Neural cell (in vitro differentiated cells): ENCODE results near the gene PPP1R3G. TPM values are rescaled to one million over a fixed set of nuclear protein-coding genes. Genes with fewer than 3 reads are reported as not detected.

Experiments
- H2AFZ ChIP-seq: fragments of 200-600, 300-800 bp; sonication (generic), shearing (Covaris generic); 2 replicates; pipeline ENCODE4 v1.6.0; 2014; ENCODE audit warnings: low read depth, mild to moderate bottlenecking, antibody characterized with exemption, low read length, moderate library complexity
- H3F3A ChIP-seq: fragments of 200-600 bp; shearing (Covaris generic); 2 replicates; pipeline ENCODE4 v1.6.1; 2016; ENCODE audit warnings: mild to moderate bottlenecking, moderate library complexity, mixed read lengths, antibody characterized with exemption, low read length; ENCODE audit not compliant: insufficient read depth, poor library complexity, severe bottlenecking
- H3K27ac ChIP-seq: fragments of 200-600, 300-800 bp; sonication (generic), shearing (Covaris generic); 2 replicates; pipeline ENCODE4 v1.5.1; 2014; ENCODE audit warnings: mild to moderate bottlenecking, low read length, moderate library complexity
- H3K27me3 ChIP-seq: fragments of 300-800, 200-600 bp; sonication (generic), shearing (Covaris generic); 2 replicates; pipeline ENCODE4 v1.6.0; 2014; ENCODE audit warnings: mild to moderate bottlenecking, low read depth, low read length, moderate library complexity; ENCODE audit not compliant: insufficient read depth
- H3K36me3 ChIP-seq: fragments of 300-800, 200-600 bp; sonication (generic), shearing (Covaris generic); 2 replicates; pipeline ENCODE4 v1.5.1; 2014; ENCODE audit warnings: mild to moderate bottlenecking, antibody characterized with exemption, low read length, moderate library complexity; ENCODE audit not compliant: insufficient read depth
- H3K4me2 ChIP-seq: fragments of 300-800, 200-600 bp; sonication (generic), shearing (Covaris generic); 2 replicates; pipeline ENCODE4 v1.6.0; 2014; ENCODE audit warnings: mild to moderate bottlenecking, low read length
- H3K4me3 ChIP-seq: fragments of 300-800, 200-600 bp; sonication (generic), shearing (Covaris generic); 2 replicates; pipeline ENCODE4 v1.5.1; 2014; ENCODE audit warnings: mild to moderate bottlenecking, low read length, moderate library complexity
- H3K79me2 ChIP-seq: fragments of 200-600 bp; shearing (Covaris generic); replicated peaks from 2 replicates; pipeline ENCODE4 v1.6.0; 2014; ENCODE audit warnings: mild to moderate bottlenecking, low read length, moderate library complexity; ENCODE audit not compliant: insufficient read depth
- H3K9ac ChIP-seq: fragments of 300-800, 200-600 bp; sonication (generic), shearing (Covaris generic); 2 replicates; pipeline ENCODE4 v1.6.1; 2016; ENCODE audit warnings: mild to moderate bottlenecking, low read length, mixed read lengths
- H3K9me2 ChIP-seq: fragments of 200-600 bp; shearing (Covaris generic); 2 replicates; pipeline ENCODE4 v1.6.1; 2016; ENCODE audit warnings: mild to moderate bottlenecking, low read length, mixed read lengths; ENCODE audit not compliant: insufficient read depth
- H3K9me3 ChIP-seq: fragments of 200-600, 300-800 bp; sonication (generic), shearing (Covaris generic); 2 replicates; pipeline ENCODE4 v1.6.1; 2016; ENCODE audit warnings: mild to moderate bottlenecking, mixed run types, low read length, moderate library complexity, mixed read lengths
- H4K20me1 ChIP-seq: fragments of 200-600 bp; shearing (Covaris generic); 2 replicates; pipeline ENCODE4 v1.6.1; 2016; ENCODE audit warnings: mild to moderate bottlenecking, mixed run types; ENCODE audit not compliant: insufficient read depth
- EP300 ChIP-seq: fragments of 450-650 bp; conservative IDR thresholded peaks from 2 replicates; pipeline ENCODE4 v1.6.1; 2014; ENCODE audit warnings: antibody characterized with exemption, mild to moderate bottlenecking, moderate library complexity; ENCODE audit not compliant: poor library complexity, severe bottlenecking
- EZH2 ChIP-seq: fragments of 200-600, 300-800 bp; shearing (Covaris generic), sonication (generic); IDR thresholded peaks from 2 replicates; pipeline ENCODE4 v1.6.1; 2014; ENCODE audit warnings: antibody characterized with exemption, low read length, borderline replicate concordance, mild to moderate bottlenecking; ENCODE audit not compliant: insufficient read depth, poor library complexity, severe bottlenecking
- MXI1 ChIP-seq: fragments of 450-650 bp; conservative IDR thresholded peaks from 2 replicates; pipeline ENCODE4 v1.6.1; 2014; ENCODE audit warnings: antibody characterized with exemption, mild to moderate bottlenecking; ENCODE audit not compliant: poor library complexity, severe bottlenecking
- POLR2AphosphoS5 ChIP-seq: IDR thresholded peaks from 2 replicates; pipeline ENCODE4 v1.6.1; 2012
- RAD21 ChIP-seq: fragments of 450-650 bp; conservative IDR thresholded peaks from 2 replicates; pipeline ENCODE4 v1.6.1; 2014; ENCODE audit warnings: antibody characterized with exemption, mild to moderate bottlenecking, moderate library complexity
- SMC3 ChIP-seq: fragments of 450-650 bp; conservative IDR thresholded peaks from 2 replicates; pipeline ENCODE4 v1.6.1; 2014; ENCODE audit warnings: antibody characterized with exemption, mild to moderate bottlenecking, moderate library complexity; ENCODE audit not compliant: poor library complexity
- TAF1 ChIP-seq: IDR thresholded peaks from 2 replicates; pipeline ENCODE4 v1.6.1; 2012; ENCODE audit warnings: low read depth
- polyA plus RNA-seq: library from polyadenylated mRNA; depleted of rRNA; stranded (reverse); fragments of >200 nt; gene quantifications from 2 replicates; pipeline ENCODE4 v1.2.3, GENCODE V29; 2014
- TF ChIP-seq, protein P1 (sequence below): fragments of 450-650 bp; IDR thresholded peaks from 2 replicates; pipeline ENCODE4 v1.5.1; 2014; ENCODE audit warnings: antibody characterized with exemption, mild to moderate bottlenecking, moderate library complexity; ENCODE audit not compliant: poor library complexity, severe bottlenecking
- TF ChIP-seq, protein P2 (sequence below): IDR thresholded peaks from 2 replicates; pipeline ENCODE4 v1.6.1; 2012; ENCODE audit warnings: borderline replicate concordance

The PPP1R3G gene
- polyA plus RNA-seq, 1 donor from 2014 or later = not detected

DNA sequence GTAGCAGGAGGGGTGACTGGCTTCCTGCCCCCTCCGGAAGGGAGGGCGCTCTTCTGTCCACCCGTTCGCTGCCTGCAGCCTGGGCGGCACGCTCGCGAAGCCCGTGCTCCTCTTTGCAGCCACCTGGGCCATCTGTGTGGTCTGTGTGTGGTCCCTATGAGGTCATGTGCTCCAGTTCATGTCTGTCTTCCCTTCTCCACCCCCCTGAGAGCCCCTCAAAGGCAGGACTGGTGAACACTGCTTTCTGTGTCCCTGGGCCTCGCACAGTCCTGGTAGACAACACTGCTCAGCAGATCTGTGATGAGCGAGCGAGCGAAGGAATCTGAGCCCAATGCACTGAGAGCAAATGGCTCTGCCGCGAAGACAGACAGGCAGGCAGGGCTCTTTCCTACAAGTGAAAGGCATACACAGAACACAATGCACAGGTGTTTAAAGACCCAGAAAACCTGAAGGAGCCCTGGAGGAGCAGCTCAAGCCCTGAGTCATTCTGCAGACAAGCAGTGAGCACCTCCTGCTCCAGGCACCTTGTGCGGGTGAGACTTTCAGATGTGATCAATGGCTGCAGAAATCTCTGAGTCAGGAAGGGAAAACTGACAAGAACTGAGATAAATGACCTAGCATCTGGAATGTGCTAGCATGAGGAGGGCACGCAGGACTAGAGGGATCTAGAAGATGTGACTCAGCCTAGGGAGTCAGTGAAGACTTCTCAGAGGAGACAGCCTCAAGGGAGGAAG is 27.1 kb downstream of the PPP1R3G start:
- H3K36me3 ChIP-seq = no peaks in the 10 kb centered on the region
- H2AFZ ChIP-seq = no peak overlapping the region
- H3K9me3 ChIP-seq = no peaks in the 10 kb centered on the region
- no peaks in the 10 kb centered on the region for H3K9me2 ChIP-seq
- H3F3A ChIP-seq = no peaks in the 10 kb centered on the region
- TF ChIP-seq TAF1 = no peak
- TF ChIP-seq EZH2 = no peak
- TF ChIP-seq SMC3 = no peak
- TF ChIP-seq EP300 = no peak
- H4K20me1 ChIP-seq = no peaks in the 10 kb centered on the region
- no peak overlapping the region for H3K4me2 ChIP-seq
- no peak overlapping the region for H3K9ac ChIP-seq
- no peak overlapping the region for H3K27ac ChIP-seq
- no peaks in the 10 kb centered on the region for H3K27me3 ChIP-seq
- H3K79me2 ChIP-seq = no peaks in the 10 kb centered on the region
- H3K4me3 ChIP-seq = no peak overlapping the region

- no peak overlapping the region for H3K27ac ChIP-seq
- no peaks in the 10 kb centered on the region for H3K9me3 ChIP-seq
- H4K20me1 ChIP-seq = no peaks in the 10 kb centered on the region
- no peak overlapping the region for H3K4me2 ChIP-seq
- no peaks in the 10 kb centered on the region for H3K9me2 ChIP-seq
- H2AFZ ChIP-seq = no peak overlapping the region
- no peaks in the 10 kb centered on the region for H3K36me3 ChIP-seq
- H3K9ac ChIP-seq = no peak overlapping the region
- no peaks in the 10 kb centered on the region for H3F3A ChIP-seq
- no peaks in the 10 kb centered on the region for H3K79me2 ChIP-seq
- H3K27me3 ChIP-seq = no peaks in the 10 kb centered on the region
- no peak overlapping the region for H3K4me3 ChIP-seq
- TF ChIP-seq EP300 = no peak
- TF ChIP-seq RAD21 = no peak
- TF ChIP-seq, protein P1, sequence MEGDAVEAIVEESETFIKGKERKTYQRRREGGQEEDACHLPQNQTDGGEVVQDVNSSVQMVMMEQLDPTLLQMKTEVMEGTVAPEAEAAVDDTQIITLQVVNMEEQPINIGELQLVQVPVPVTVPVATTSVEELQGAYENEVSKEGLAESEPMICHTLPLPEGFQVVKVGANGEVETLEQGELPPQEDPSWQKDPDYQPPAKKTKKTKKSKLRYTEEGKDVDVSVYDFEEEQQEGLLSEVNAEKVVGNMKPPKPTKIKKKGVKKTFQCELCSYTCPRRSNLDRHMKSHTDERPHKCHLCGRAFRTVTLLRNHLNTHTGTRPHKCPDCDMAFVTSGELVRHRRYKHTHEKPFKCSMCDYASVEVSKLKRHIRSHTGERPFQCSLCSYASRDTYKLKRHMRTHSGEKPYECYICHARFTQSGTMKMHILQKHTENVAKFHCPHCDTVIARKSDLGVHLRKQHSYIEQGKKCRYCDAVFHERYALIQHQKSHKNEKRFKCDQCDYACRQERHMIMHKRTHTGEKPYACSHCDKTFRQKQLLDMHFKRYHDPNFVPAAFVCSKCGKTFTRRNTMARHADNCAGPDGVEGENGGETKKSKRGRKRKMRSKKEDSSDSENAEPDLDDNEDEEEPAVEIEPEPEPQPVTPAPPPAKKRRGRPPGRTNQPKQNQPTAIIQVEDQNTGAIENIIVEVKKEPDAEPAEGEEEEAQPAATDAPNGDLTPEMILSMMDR = no peak
- no peak for TF ChIP-seq MXI1
- no peak for TF ChIP-seq SMC3
- TF ChIP-seq POLR2AphosphoS5 = no peak
- TF ChIP-seq, protein P2, sequence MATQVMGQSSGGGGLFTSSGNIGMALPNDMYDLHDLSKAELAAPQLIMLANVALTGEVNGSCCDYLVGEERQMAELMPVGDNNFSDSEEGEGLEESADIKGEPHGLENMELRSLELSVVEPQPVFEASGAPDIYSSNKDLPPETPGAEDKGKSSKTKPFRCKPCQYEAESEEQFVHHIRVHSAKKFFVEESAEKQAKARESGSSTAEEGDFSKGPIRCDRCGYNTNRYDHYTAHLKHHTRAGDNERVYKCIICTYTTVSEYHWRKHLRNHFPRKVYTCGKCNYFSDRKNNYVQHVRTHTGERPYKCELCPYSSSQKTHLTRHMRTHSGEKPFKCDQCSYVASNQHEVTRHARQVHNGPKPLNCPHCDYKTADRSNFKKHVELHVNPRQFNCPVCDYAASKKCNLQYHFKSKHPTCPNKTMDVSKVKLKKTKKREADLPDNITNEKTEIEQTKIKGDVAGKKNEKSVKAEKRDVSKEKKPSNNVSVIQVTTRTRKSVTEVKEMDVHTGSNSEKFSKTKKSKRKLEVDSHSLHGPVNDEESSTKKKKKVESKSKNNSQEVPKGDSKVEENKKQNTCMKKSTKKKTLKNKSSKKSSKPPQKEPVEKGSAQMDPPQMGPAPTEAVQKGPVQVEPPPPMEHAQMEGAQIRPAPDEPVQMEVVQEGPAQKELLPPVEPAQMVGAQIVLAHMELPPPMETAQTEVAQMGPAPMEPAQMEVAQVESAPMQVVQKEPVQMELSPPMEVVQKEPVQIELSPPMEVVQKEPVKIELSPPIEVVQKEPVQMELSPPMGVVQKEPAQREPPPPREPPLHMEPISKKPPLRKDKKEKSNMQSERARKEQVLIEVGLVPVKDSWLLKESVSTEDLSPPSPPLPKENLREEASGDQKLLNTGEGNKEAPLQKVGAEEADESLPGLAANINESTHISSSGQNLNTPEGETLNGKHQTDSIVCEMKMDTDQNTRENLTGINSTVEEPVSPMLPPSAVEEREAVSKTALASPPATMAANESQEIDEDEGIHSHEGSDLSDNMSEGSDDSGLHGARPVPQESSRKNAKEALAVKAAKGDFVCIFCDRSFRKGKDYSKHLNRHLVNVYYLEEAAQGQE = no peak
- TF ChIP-seq TAF1 = no peak
- no peak for TF ChIP-seq EZH2
These were observed 28.0 kb downstream of the PPP1R3G start for GRCh38 chr6:5113096-5113495.
